Stimulated activated CD8-positive, alpha-beta memory T cell treated with anti-CD3 and anti-CD28 coated beads, Interleukin-15, amount 100 ng/mL, for 48 hours (primary cell): Measurements from ENCODE around the gene ANKMY1.

Source experiments
- DNase-seq, 2 donors: peaks; one replicate each; pipeline ENCODE4 v3.0.0-alpha.2; 2020; ENCODE audit warnings: low read depth in 2 of 2

ANKMY1 gene

DNA sequence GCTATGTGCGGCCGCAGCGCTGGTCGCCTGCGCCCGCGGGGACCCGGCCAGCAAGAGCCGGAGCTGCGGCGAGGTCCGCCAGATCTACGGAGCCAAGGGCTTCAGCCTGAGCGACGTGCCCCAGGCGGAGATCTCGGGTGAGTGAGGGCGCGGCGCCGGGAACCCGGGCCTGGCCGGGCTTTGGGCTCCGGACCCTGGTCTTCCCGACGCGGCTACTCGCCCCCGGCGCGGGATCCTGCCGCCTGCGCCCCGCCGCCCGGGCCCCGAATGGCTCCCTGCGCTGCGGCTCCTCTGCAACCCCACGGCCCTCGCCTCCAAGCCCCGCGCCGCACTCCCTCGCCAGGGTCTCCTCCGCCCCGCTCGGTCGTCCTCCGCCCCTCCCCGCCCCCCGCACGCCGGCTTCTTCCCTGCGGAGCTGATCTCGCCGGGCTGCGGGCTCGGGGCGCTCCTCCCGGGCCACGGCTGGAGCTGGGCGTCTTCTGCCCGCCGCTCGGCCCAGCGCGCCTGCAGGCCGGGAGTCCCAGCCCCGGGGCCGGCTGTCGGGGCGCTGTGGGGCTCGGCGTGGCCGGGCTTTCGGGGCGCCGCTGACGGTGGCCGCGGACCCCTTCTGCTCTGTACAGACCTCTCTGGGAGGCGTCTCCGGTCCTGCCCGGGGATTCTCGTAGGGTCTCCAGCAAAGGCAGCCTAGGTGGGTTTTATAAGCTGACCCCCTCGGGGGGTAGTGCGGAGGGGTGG is 121.7 kb downstream of the ANKMY1 start:
- no peak for DNase-seq

GRCh38 chr2:240435457-240435947 is 122.3 kb downstream of the ANKMY1 start, which contains the start of gene GPC1:
TSS of gene GPC1 (plus strand) at chr2:240435663. CDS start at chr2:240435919, 256 bp downstream.
- DNase-seq: peak; percentile 27 to 36

DNA sequence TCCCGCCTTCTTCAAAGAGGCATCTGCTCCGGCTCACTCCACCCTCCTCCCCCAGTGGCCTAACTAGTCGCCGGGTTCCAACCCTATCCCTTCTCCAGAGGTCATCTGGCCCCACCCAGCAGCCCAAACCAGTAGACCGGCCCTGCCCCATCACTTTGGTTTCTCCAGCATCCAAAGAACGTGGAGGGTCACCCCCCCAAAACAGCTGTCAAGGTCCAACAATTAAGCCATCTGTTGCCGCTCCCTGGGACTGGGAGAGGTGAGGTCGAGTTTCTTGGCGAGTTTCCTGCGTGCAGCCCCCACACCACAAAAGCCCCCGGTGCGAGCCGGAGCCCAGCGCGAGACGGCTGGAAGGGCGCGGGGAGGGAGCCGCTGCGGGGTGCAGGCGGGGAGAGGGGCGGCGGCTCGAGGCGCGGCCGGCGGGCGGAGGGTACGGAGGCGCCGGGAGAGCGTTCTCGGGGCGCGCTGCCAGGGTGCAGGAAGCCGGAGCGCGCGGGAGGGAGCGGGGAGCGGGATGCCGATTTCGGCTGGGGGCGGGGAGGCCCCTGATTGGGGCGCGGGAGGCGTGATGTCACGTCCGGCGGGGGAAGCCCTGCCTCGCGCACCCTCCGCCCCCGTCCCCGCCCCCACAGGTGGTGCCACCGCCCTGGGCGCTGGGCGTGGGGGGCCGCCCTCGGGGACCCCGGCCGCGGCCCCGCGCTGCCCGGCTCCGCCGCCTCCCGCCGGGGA is 122.9 kb downstream of the ANKMY1 start:
- DNase-seq: peak; percentile 73 to 78

- no peak for DNase-seq
Measured at GRCh38 chr2:240433973-240434727, 123.6 kb downstream of the ANKMY1 start.

DNA sequence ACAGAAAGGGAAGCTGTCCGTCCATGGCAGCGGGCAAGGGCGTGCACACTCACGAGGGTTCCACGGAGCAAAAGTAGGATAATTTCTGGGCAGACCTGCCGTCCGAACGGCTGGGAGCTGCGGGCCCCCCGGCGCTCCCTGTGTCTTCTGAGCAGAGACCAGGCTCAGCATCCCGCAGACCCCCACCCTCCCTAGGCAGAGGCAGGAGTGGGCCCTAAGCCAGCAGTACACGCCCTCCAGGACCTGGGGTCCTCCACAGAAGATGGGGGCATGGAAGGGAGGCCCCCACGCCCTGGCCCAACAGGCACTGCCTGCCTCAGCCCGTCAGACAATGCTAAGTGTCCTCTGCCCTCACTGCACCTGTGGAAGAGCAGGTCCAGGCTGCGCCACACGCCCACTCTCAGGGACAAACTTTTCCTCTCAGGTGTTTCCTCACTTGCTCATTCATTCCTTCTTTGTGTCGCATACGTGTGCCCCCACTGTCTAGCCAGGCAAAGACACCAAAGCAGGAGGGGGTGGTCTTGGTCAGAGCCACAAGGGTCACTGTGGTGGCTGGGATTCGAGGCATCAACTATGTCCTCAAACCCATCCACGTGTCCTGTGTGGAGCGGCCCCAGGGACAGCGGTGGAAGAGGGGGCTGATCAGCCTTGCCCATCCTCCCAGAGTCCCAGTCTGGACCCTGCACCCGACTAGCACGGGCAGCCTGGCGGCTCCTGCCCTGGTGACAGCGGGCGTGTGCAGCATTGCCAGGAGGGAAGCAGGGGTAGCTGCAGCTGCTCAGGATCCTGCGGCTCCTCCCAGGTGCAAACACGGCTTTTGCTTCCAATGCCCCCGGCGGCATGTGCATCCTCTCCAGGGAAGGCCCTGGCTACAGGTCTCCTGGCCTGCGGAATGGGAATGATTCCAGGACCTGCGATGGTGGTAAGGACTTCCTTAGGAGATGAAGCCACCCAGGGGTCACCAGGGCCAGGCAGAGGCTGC is 124.7 kb downstream of the ANKMY1 start:
- no peak for DNase-seq

- no peak for DNase-seq
Measured at GRCh38 chr2:240432430-240432819, 125.4 kb downstream of the ANKMY1 start.

GRCh38 chr2:240431661-240432424 is 125.9 kb downstream of the ANKMY1 start:
- DNase-seq: no peak

DNA sequence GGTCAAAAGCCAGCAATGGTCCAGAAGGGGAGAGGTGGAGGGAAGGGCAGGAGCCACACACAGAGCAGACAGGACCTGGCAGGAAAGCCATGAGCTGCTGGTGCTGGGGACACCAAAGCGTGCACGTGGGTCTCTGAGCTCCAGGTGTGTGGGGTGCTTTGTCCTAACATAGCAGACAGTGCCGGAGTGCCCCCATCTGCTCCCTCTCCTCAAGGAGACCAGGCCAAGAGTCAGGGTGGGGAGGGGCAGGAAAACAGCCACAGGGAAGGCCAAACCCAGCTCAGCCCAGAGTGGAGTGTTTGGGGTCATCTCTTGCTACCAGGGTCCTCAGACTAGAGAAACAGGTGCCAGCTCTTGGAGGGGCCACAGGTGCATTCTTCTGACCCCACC is 126.5 kb downstream of the ANKMY1 start:
- no peak for DNase-seq

DNA sequence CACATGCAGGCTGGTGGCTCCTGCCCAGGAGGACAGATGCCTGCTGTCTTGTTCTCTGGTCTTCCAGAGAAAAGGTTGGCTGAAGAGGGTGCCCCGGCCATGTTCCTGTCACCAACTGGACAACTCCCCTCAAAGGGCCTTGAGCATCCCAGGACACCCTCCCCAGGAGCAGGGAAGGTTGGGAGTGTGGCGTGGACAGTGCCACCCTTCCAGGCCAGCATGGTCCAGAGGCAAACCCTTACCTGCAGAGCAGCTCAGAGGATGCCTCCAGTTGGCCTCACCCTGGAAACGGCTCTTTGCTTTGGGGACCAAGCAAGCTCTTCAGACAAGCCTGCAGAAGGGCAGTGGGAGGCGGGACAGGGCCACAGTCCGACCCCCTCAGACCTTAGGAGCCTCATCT is 127.2 kb downstream of the ANKMY1 start:
- no peak for DNase-seq

DNA sequence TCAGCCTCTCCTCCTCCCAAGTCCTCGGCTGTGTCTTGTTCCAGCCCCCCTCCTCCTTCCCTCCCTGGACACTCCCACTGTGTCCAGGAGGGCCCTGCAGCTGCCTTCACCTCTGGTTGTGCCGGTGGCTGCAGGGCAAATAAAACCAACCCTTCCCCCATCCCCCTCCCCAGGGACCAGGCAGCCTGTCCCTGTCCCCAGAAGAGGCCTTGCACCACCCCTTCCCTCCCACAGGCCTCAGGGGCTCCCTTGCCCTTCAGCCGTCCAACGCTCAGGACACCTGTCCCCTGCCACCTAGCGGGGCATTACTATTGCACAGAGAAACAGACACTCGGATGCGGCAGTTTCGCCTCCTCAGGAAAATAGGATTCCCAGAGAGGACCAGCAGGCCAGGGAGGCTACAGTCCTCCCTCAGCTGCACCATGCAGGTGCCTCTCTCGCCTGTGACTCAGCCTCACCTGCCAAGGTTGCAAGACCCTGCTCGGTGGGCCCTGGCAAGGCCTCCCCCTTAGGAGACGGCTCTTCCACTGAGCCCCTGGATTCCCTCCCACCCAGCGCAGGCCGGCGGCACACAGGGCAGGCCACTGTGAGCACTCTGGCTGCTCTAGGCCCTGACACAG is 127.8 kb downstream of the ANKMY1 start:
- no peak for DNase-seq
